ENCODE data around the gene STXBP2. TPM values are rescaled to one million over a fixed set of nuclear protein-coding genes. Genes with fewer than 3 reads are reported as not detected.

Gene STXBP2
- total RNA-seq, 1 experiment from 2014 or later: 94.4 TPM

DNA sequence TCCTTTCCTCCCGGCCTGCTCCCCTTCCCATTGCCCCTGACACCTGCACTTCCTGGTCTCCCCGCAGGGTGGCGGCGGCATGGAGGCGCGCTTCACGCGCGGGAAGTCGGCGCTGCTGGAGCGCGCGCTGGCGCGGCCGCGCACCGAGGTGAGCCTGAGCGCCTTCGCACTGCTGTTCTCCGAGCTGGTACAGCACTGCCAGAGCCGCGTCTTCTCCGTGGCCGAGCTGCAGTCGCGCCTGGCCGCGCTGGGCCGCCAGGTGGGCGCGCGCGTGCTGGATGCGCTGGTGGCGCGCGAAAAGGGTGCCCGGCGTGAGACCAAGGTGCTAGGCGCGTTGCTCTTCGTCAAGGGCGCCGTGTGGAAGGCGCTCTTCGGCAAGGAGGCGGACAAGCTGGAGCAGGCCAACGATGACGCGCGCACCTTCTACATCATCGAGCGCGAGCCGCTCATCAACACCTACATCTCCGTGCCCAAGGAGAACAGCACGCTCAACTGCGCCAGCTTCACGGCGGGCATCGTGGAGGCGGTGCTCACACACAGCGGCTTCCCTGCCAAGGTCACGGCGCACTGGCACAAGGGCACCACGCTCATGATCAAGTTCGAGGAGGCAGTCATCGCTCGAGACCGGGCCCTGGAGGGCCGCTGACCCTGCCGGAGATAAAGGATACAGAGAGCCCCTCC lies 45.4 kb downstream of the STXBP2 start:
- TF ChIP-seq, protein P1, sequence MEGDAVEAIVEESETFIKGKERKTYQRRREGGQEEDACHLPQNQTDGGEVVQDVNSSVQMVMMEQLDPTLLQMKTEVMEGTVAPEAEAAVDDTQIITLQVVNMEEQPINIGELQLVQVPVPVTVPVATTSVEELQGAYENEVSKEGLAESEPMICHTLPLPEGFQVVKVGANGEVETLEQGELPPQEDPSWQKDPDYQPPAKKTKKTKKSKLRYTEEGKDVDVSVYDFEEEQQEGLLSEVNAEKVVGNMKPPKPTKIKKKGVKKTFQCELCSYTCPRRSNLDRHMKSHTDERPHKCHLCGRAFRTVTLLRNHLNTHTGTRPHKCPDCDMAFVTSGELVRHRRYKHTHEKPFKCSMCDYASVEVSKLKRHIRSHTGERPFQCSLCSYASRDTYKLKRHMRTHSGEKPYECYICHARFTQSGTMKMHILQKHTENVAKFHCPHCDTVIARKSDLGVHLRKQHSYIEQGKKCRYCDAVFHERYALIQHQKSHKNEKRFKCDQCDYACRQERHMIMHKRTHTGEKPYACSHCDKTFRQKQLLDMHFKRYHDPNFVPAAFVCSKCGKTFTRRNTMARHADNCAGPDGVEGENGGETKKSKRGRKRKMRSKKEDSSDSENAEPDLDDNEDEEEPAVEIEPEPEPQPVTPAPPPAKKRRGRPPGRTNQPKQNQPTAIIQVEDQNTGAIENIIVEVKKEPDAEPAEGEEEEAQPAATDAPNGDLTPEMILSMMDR (IDR thresholded peaks at IDR 0.05; ENCODE audit: unreplicated experiment): no peak
- H3K27me3 Mint-ChIP-seq (ENCODE audit: insufficient read depth, unreplicated experiment): no peaks in the 10 kb centered on the region
- peak overlapping the region; percentile 84 for H3K4me3 Mint-ChIP-seq (ENCODE audit: unreplicated experiment)
- no peak for DNase-seq (ENCODE audit: unreplicated experiment)
- CTCF ChIA-PET: interaction anchor here (0.9 to 2.8 kb wide), 3 partner anchors 114 to 119 kb away, joined by 4 to 26 read pairs (median 9); no protein-coding TSS in a partner anchor
- intact Hi-C loops (cut with micrococcal nuclease): no loop called here
- no peak overlapping the region for H3K27ac Mint-ChIP-seq (ENCODE audit: low read depth, unreplicated experiment)
- POLR2A ChIA-PET: no interaction called here
- peaks cover 14% of the 10 kb centered on the region for H3K4me1 Mint-ChIP-seq (ENCODE audit: insufficient read depth, unreplicated experiment)
- no peaks in the 10 kb centered on the region for H3K9me3 Mint-ChIP-seq (ENCODE audit: unreplicated experiment)
- peaks cover 31% of the 10 kb centered on the region for H3K36me3 Mint-ChIP-seq (ENCODE audit: insufficient read depth, unreplicated experiment)
- TSS peak; percentile 88 for BruUV-seq (replicated peaks)

DNA sequence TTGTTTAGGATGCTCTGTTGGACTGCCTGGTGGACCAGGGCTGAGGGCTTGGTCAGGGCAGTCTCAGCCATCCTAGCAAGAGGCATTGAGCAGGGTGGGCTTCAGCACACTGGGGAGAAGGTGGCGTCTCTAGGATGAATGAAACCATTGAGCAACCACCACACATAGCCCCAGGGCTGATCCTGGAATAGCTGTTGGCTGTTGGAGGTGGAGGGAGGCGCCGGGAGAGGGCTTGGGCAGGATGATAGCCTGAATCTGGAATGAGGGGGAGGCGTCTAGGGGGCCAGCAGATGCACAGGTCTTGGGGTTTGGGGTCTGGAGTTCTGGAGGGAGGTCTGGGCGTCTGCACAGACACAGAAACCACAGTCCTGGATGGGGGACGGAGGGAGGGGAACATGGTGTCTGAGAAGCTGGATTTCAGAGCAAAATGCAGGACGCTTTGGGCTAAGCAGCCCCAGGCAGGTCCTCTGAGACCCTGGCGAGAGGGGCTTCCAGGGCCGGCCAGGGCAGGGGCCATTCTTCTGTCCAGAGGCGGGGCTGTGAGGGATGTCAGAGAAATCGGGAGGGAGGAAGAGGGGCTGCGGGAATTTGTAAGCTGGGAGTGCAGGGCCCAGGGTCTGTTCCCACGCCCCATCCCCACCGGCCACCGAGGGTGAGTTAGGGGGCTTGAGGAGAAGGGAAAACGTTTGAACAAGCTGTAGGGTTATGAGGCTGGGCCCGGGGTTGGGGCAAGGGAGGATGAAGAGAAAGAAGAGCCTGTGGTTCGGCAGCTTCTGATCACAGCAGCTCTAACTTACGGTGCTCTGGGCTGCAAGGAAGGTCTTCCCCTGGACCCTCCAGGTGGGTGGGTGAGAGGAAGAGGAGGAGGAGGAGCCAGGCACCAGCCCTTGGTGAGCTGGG lies 48.9 kb downstream of the STXBP2 start:
- TF ChIP-seq, protein P1 (IDR thresholded peaks at IDR 0.05; ENCODE audit: unreplicated experiment): no peak
- Mint-ChIP-seq H3K4me3 (ENCODE audit: unreplicated experiment) (no peak overlapping the region), H3K4me1 (ENCODE audit: insufficient read depth, unreplicated experiment) (peaks cover 8% of the 10 kb centered on the region), H3K27ac (ENCODE audit: low read depth, unreplicated experiment) (no peak overlapping the region), H3K9me3 (ENCODE audit: unreplicated experiment) (no peaks in the 10 kb centered on the region), H3K36me3 (ENCODE audit: insufficient read depth, unreplicated experiment) (peaks cover 31% of the 10 kb centered on the region), H3K27me3 (ENCODE audit: insufficient read depth, unreplicated experiment) (no peaks in the 10 kb centered on the region)
- intact Hi-C loops (cut with micrococcal nuclease): no loop called here
- DNase-seq (ENCODE audit: unreplicated experiment): no peak
- no TSS peak for BruUV-seq (replicated peaks)
- ChIA-PET POLR2A (interaction anchor here (0.6 to 1.6 kb wide), 5 partner anchors 15 to 115 kb away, joined by 3 to 6 read pairs (median 5); partner anchors contain the start of gene CLEC4M), CTCF (interaction anchor here (0.5 to 1.0 kb wide), 4 partner anchors 114 to 1435 kb away, joined by 3 to 5 read pairs (median 3); no protein-coding TSS in a partner anchor)

DNA sequence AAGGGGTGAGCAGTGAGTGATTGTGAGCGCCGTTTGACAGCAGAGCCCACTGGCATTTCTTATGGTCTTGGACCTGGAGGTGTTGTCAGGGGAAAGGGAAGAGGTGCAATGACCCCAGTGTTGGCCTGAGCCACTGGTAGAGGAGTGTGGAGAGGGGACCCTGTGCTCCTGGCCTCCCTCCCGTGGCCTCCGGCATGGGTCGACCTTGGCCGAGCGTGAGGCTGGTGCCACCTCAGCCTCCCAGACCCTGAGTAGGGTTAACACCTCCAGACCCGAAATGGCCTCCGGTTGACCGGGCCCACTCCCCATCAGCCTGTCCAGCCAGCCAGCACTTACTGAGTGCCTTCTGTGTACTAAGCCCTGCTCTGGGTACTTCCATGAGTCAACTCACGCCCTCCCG lies 50.3 kb downstream of the STXBP2 start:
- TF ChIP-seq, protein P1 (IDR thresholded peaks at IDR 0.05; ENCODE audit: unreplicated experiment): no peak
- no TSS peak for BruUV-seq (replicated peaks)
- no peaks in the 10 kb centered on the region for H3K9me3 Mint-ChIP-seq (ENCODE audit: unreplicated experiment)
- intact Hi-C loops (cut with micrococcal nuclease): no loop called here
- CTCF ChIA-PET: no interaction called here
- H3K36me3 Mint-ChIP-seq (ENCODE audit: insufficient read depth, unreplicated experiment): peaks cover 25% of the 10 kb centered on the region
- H3K4me1 Mint-ChIP-seq (ENCODE audit: insufficient read depth, unreplicated experiment): peaks cover 8% of the 10 kb centered on the region
- DNase-seq (ENCODE audit: unreplicated experiment): no peak
- H3K27ac Mint-ChIP-seq (ENCODE audit: low read depth, unreplicated experiment): no peak overlapping the region
- POLR2A ChIA-PET: no interaction called here
- no peak overlapping the region for H3K4me3 Mint-ChIP-seq (ENCODE audit: unreplicated experiment)
- no peaks in the 10 kb centered on the region for H3K27me3 Mint-ChIP-seq (ENCODE audit: insufficient read depth, unreplicated experiment)

DNA sequence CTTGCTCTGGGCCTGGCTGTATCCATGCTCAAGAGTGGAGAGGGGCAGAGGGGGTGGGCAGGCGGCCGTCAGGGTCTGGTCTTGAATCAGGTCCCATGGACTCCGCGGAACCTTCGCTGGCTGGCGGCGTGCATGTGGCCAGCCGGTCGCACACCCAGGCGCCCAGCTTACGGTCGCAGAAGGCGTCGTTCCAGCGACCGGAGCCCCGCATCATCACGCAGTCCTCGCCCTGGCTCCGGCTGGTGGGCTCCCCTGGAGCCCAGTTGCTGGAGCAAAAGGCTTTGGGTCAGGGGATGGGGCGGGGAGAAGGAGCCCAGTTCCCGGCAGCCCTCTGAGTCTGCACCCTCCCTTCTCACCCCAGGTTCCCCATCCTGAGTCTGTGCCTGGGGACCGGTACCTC lies 52.3 kb downstream of the STXBP2 start:
- Mint-ChIP-seq H3K27me3 (ENCODE audit: insufficient read depth, unreplicated experiment) (no peaks in the 10 kb centered on the region), H3K4me3 (ENCODE audit: unreplicated experiment) (no peak overlapping the region), H3K9me3 (ENCODE audit: unreplicated experiment) (no peaks in the 10 kb centered on the region), H3K4me1 (ENCODE audit: insufficient read depth, unreplicated experiment) (peaks cover 8% of the 10 kb centered on the region), H3K36me3 (ENCODE audit: insufficient read depth, unreplicated experiment) (peaks cover 8% of the 10 kb centered on the region), H3K27ac (ENCODE audit: low read depth, unreplicated experiment) (no peak overlapping the region)
- POLR2A ChIA-PET: no interaction called here
- CTCF ChIA-PET: interaction anchor here (1.6 kb wide), 1 partner anchor 8 kb away, joined by 4 read pairs; the partner anchor contains the start of gene TRAPPC5
- intact Hi-C loops (cut with micrococcal nuclease): no loop called here
- DNase-seq (ENCODE audit: unreplicated experiment): no peak
- TF ChIP-seq, protein P1 (IDR thresholded peaks at IDR 0.05; ENCODE audit: unreplicated experiment): no peak
- no TSS peak for BruUV-seq (replicated peaks)

All from MCF 10A (cell line).